GM12892 (cell line): ENCODE data around the gene MYG1.

Experiments used
- POLR2A ChIP-seq: IDR thresholded peaks from 2 replicates; pipeline ENCODE4 v1.6.1; 2011; ENCODE audit warnings: low read depth, low read length, control low read depth
- POLR2AphosphoS5 ChIP-seq: IDR thresholded peaks from 2 replicates; pipeline ENCODE4 v1.6.1; 2011; ENCODE audit warnings: low read depth, low read length, control low read depth
- TAF1 ChIP-seq: IDR thresholded peaks from 2 replicates; pipeline ENCODE4 v1.6.1; 2011; ENCODE audit warnings: low read depth, mild to moderate bottlenecking, control low read depth, low read length, borderline replicate concordance

GRCh38 chr12:53253298-53253697 lies 46.2 kb upstream of the MYG1 start:
- TF ChIP-seq POLR2AphosphoS5, result no peak
- no peak for TF ChIP-seq POLR2A
- TF ChIP-seq TAF1, result no peak
